Gastroesophageal sphincter (tissue), 4 donors: ENCODE results near the gene PTBP3. TPM values are rescaled to one million over a fixed set of nuclear protein-coding genes. Genes with fewer than 3 reads are reported as not detected.

Experiments used
- ATAC-seq: fragments of 150-250 bp; one replicate; pipeline ENCODE4 v1.9.1; 2016; ENCODE audit warnings: mild to moderate bottlenecking, moderate library complexity
- H3K27ac ChIP-seq, 4 donors: fragments of 200-600 bp; sonication (generic) in 3 of 4; 1 replicate in 3 of 4; 2 replicates in 1 of 4; pipeline ENCODE4 v1.5.1; 2016 to 2019
- H3K27me3 ChIP-seq: fragments of 200-600 bp; sonication (generic); one replicate; pipeline ENCODE4 v1.5.1; 2019
- H3K36me3 ChIP-seq, 2 donors: fragments of 200-600 bp; sonication (generic); one replicate each; pipeline ENCODE4 v1.5.1; 2019; ENCODE audit warnings: control low read depth in 1 of 2
- H3K4me1 ChIP-seq, 3 donors: fragments of 200-600 bp; sonication (generic); 1 replicate in 2 of 3; 2 replicates in 1 of 3; pipeline ENCODE4 v1.5.1; 2016 to 2019; ENCODE audit warnings: control low read depth in 2 of 3
- H3K4me3 ChIP-seq, 2 donors: fragments of 200-600 bp; sonication (generic); one replicate each; pipeline ENCODE4 v1.5.1; 2019; ENCODE audit warnings: mild to moderate bottlenecking in 1 of 2, moderate library complexity in 1 of 2
- H3K9me3 ChIP-seq, 3 donors: fragments of 200-600 bp; sonication (generic); one replicate each; pipeline ENCODE4 v1.5.1; 2017 to 2019; ENCODE audit warnings: control low read depth in 2 of 3
- CTCF ChIP-seq, 4 experiments: fragments of 200-600 bp in 2 of 4; fragments of 450-650 bp in 2 of 4; sonication (generic) in 1 of 4; IDR thresholded peaks; one replicate each; pipeline ENCODE4 v1.5.1; 2017 to 2019; ENCODE audit warnings: antibody characterized with exemption in 4 of 4, mild to moderate bottlenecking in 2 of 4, moderate library complexity in 2 of 4
- EP300 ChIP-seq: sonication (generic); formaldehyde crosslinking; IDR thresholded peaks from one replicate; pipeline ENCODE4 v1.6.1; 2017; ENCODE audit warnings: antibody characterized with exemption, mild to moderate bottlenecking
- POLR2A ChIP-seq, 2 donors: fragments of 450-650 bp; IDR thresholded peaks; one replicate each; pipeline ENCODE4 v1.6.1; 2017; ENCODE audit warnings: antibody characterized with exemption in 2 of 2, mild to moderate bottlenecking in 2 of 2, moderate library complexity in 1 of 2
- POLR2AphosphoS5 ChIP-seq: sonication (generic); formaldehyde crosslinking; IDR thresholded peaks from one replicate; pipeline ENCODE4 v1.6.1; 2017; ENCODE audit warnings: antibody characterized with exemption
- WGBS, 2 donors: methylation state at CpG; one replicate each; pipeline ENCODE4 v1.1.5; 2018; ENCODE audit warnings: low coverage in 1 of 2; 5-methylcytosine and 5-hydroxymethylcytosine counted together
- total RNA-seq, 4 donors: library from RNA; depleted of rRNA; stranded (reverse); fragments of >200 nt; gene quantifications; one replicate each; pipeline ENCODE4 v1.1.0, GENCODE V29; 2016

PTBP3 gene
- total RNA-seq, 4 donors from 2014 or later = 13.7 to 28.2 (median 24.6) TPM

GRCh38 chr9:112224401-112225289, 108.8 kb downstream of the PTBP3 start:
- no peak overlapping the region for H3K4me3 ChIP-seq
- TF ChIP-seq POLR2A (IDR thresholded peaks at IDR 0.05) (no peak), EP300 (no peak), POLR2AphosphoS5 (no peak), CTCF (IDR thresholded peaks at IDR 0.05) (no peak)
- peaks cover 0 to 78% of the 10 kb centered on the region in 2 donors for H3K36me3 ChIP-seq
- H3K4me1 ChIP-seq = no peaks in the 10 kb centered on the region
- WGBS, 2 donors = 87 to 89% methylated on average over 4 of the region's 4 CpGs
- no peak overlapping the region for H3K27ac ChIP-seq
- H3K9me3 ChIP-seq = no peaks in the 10 kb centered on the region
- ATAC-seq = no peak
- no peaks in the 10 kb centered on the region for H3K27me3 ChIP-seq

GRCh38 chr9:112218908-112219307, 114.5 kb downstream of the PTBP3 start:
- ATAC-seq = no peak
- Histone ChIP-seq H3K36me3 (peaks cover 0 to 63% of the 10 kb centered on the region in 2 donors), H3K9me3 (no peaks in the 10 kb centered on the region), H3K27ac (no peak overlapping the region), H3K4me3 (no peak overlapping the region), H3K4me1 (no peaks in the 10 kb centered on the region), H3K27me3 (no peaks in the 10 kb centered on the region)
- 85 to 100% methylated on average over 1 to 3 of the region's 3 CpGs for WGBS, 2 donors
- TF ChIP-seq CTCF (IDR thresholded peaks at IDR 0.05) = no peak
- no peak for TF ChIP-seq POLR2AphosphoS5
- no peak for TF ChIP-seq POLR2A (IDR thresholded peaks at IDR 0.05)
- no peak for TF ChIP-seq EP300

GRCh38 chr9:112212926-112213325, 120.5 kb downstream of the PTBP3 start:
- H3K4me1 ChIP-seq = no peaks in the 10 kb centered on the region
- H3K4me3 ChIP-seq = no peak overlapping the region
- no peak for ATAC-seq
- 87 to 92% methylated on average over 2 of the region's 2 CpGs for WGBS, 2 donors
- TF ChIP-seq EP300 (no peak), CTCF (IDR thresholded peaks at IDR 0.05) (no peak), POLR2AphosphoS5 (no peak), POLR2A (IDR thresholded peaks at IDR 0.05) (no peak)
- H3K27me3 ChIP-seq = no peaks in the 10 kb centered on the region
- peaks cover 0 to 12% (median 0%) of the 10 kb centered on the region in 3 donors for H3K9me3 ChIP-seq
- H3K36me3 ChIP-seq = peaks cover 0 to 93% of the 10 kb centered on the region in 2 donors
- H3K27ac ChIP-seq = no peak overlapping the region

- no peaks in the 10 kb centered on the region for H3K4me1 ChIP-seq
- peaks cover 0 to 22% (median 0%) of the 10 kb centered on the region in 3 donors for H3K9me3 ChIP-seq
- no peak overlapping the region for H3K4me3 ChIP-seq
- no peak for ATAC-seq
- no peaks in the 10 kb centered on the region for H3K27me3 ChIP-seq
- WGBS, 2 donors = 83 to 100% methylated on average over 1 of the region's 1 CpG
- TF ChIP-seq CTCF (IDR thresholded peaks at IDR 0.05) = no peak
- TF ChIP-seq POLR2A (IDR thresholded peaks at IDR 0.05) = no peak
- no peak for TF ChIP-seq POLR2AphosphoS5
- TF ChIP-seq EP300 = no peak
- peaks cover 0 to 58% of the 10 kb centered on the region in 2 donors for H3K36me3 ChIP-seq
- H3K27ac ChIP-seq = no peak overlapping the region
These were observed 126.0 kb downstream of the PTBP3 start for GRCh38 chr9:112207451-112207850.

- no peak overlapping the region for H3K27ac ChIP-seq
- no peak for ATAC-seq
- no peak for TF ChIP-seq POLR2A (IDR thresholded peaks at IDR 0.05)
- TF ChIP-seq EP300 = no peak
- TF ChIP-seq CTCF (IDR thresholded peaks at IDR 0.05) = no peak
- TF ChIP-seq POLR2AphosphoS5 = no peak
These were observed 129.9 kb downstream of the PTBP3 start for GRCh38 chr9:112203536-112203935.

More at GRCh38 chr9:112203536-112203935, 129.9 kb downstream of the PTBP3 start:
- WGBS, 2 donors = 69 to 71% methylated on average over 2 of the region's 2 CpGs
- no peak overlapping the region for H3K4me3 ChIP-seq
- H3K4me1 ChIP-seq = no peaks in the 10 kb centered on the region
- H3K9me3 ChIP-seq = peaks cover 0 to 16% (median 0%) of the 10 kb centered on the region in 3 donors
- no peaks in the 10 kb centered on the region for H3K27me3 ChIP-seq
- peaks cover 0 to 20% of the 10 kb centered on the region in 2 donors for H3K36me3 ChIP-seq
